Uterus (tissue), 4 donors: ENCODE measurements around the gene ORC4. TPM values are rescaled to one million over a fixed set of nuclear protein-coding genes. Genes with fewer than 3 reads are reported as not detected.
A peak's percentile ranks its signal among the peaks of the same experiment; 100 is the strongest.

Experiments
- DNase-seq, 2 donors: peaks; one replicate each; pipeline ENCODE4 v3.0.0-alpha.2; 2019 to 2020
- H3K27ac ChIP-seq, 2 donors: fragments of 200-600 bp; sonication (generic); 1 replicate in 1 of 2; 2 replicates in 1 of 2; pipeline ENCODE4 v1.5.1; 2016 to 2018
- H3K27me3 ChIP-seq, 2 donors: fragments of 200-600 bp; sonication (generic); one replicate each; pipeline ENCODE4 v1.5.1; 2018 to 2019; ENCODE audit warnings: control low read depth in 1 of 2
- H3K36me3 ChIP-seq, 2 donors: fragments of 200-600 bp; sonication (generic); one replicate each; pipeline ENCODE4 v1.5.1; 2019; ENCODE audit warnings: control low read depth in 1 of 2
- H3K4me1 ChIP-seq, 2 donors: fragments of 200-600 bp; sonication (generic); one replicate each; pipeline ENCODE4 v1.5.1; 2018 to 2019; ENCODE audit warnings: control low read depth in 1 of 2
- H3K4me3 ChIP-seq, 2 donors: fragments of 200-600 bp; sonication (generic); 1 replicate in 1 of 2; 2 replicates in 1 of 2; pipeline ENCODE4 v1.5.1; 2018 to 2019; ENCODE audit warnings: mild to moderate bottlenecking in 1 of 2
- H3K9me3 ChIP-seq, 2 donors: fragments of 200-600 bp; sonication (generic); one replicate each; pipeline ENCODE4 v1.5.1; 2019; ENCODE audit warnings: control low read depth in 1 of 2
- POLR2A ChIP-seq, 2 donors: fragments of 450-650 bp; IDR thresholded peaks; one replicate each; pipeline ENCODE4 v1.6.1; 2016; ENCODE audit warnings: antibody characterized with exemption in 2 of 2, mild to moderate bottlenecking in 1 of 2, moderate library complexity in 1 of 2
- intact Hi-C: fragments of 100-400 bp; cut with DNase I; formaldehyde crosslinking; loops from one replicate; pipeline ENCODE4 v1.15.1; 2023; ENCODE audit warnings: low total_unique reads
- total RNA-seq, 4 donors: library from RNA; depleted of rRNA in 3 of 4; stranded (reverse); fragments of >200 nt in 3 of 4; gene quantifications; one replicate each; pipeline versions ENCODE4 v1.1.0 to v1.2.4, GENCODE V29; 2014 to 2023
- TF ChIP-seq, protein P1 (sequence below), 4 experiments: fragments of 200-600 bp in 2 of 4; fragments of 450-650 bp in 2 of 4; sonication (generic) in 2 of 4; IDR thresholded peaks; one replicate each; pipeline ENCODE4 v1.5.1; 2016 to 2019; ENCODE audit warnings: antibody characterized with exemption in 4 of 4, mild to moderate bottlenecking in 2 of 4, moderate library complexity in 1 of 4
- donor health status: DM: yes; HTN: yes; CAD: no.

Gene ORC4
- total RNA-seq, 4 donors from 2014 or later = 5.4 to 146 (median 65.0) TPM

GRCh38 chr2:147904051-147904450, 116.5 kb downstream of the ORC4 start:
- no peak for TF ChIP-seq POLR2A (IDR thresholded peaks at IDR 0.05)
- TF ChIP-seq, protein P1, sequence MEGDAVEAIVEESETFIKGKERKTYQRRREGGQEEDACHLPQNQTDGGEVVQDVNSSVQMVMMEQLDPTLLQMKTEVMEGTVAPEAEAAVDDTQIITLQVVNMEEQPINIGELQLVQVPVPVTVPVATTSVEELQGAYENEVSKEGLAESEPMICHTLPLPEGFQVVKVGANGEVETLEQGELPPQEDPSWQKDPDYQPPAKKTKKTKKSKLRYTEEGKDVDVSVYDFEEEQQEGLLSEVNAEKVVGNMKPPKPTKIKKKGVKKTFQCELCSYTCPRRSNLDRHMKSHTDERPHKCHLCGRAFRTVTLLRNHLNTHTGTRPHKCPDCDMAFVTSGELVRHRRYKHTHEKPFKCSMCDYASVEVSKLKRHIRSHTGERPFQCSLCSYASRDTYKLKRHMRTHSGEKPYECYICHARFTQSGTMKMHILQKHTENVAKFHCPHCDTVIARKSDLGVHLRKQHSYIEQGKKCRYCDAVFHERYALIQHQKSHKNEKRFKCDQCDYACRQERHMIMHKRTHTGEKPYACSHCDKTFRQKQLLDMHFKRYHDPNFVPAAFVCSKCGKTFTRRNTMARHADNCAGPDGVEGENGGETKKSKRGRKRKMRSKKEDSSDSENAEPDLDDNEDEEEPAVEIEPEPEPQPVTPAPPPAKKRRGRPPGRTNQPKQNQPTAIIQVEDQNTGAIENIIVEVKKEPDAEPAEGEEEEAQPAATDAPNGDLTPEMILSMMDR (IDR thresholded peaks at IDR 0.05) = no peak
- no peaks in the 10 kb centered on the region for H3K4me1 ChIP-seq
- H3K36me3 ChIP-seq = no peaks in the 10 kb centered on the region
- intact Hi-C loops = no loop called here
- no peak overlapping the region for H3K4me3 ChIP-seq
- no peaks in the 10 kb centered on the region for H3K27me3 ChIP-seq
- DNase-seq = no peak
- H3K27ac ChIP-seq = no peak overlapping the region
- no peaks in the 10 kb centered on the region for H3K9me3 ChIP-seq

DNA sequence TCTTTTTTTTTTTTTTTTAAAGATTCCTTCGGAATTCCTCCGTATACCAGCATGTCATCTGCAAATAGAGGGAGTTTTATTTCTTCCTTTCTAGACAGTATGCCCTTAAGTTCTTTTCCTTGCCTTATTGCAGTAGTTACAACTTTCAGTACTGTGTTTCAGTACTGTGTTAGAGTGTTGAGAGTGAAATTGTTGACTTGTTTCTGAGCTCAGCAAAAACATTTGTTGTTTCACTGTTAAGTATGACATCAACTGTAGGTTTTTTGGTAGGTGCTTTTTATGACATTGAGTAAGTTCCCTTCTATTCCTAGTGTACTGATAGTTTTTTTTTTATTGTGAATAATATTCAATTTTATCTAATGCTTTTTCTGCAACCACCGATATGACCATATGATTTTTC, 131.9 kb downstream of the ORC4 start:
- no peaks in the 10 kb centered on the region for H3K9me3 ChIP-seq
- no peak for DNase-seq
- no peak overlapping the region for H3K27ac ChIP-seq
- intact Hi-C loops = no loop called here
- no peak overlapping the region for H3K4me3 ChIP-seq
- H3K4me1 ChIP-seq = no peaks in the 10 kb centered on the region
- H3K36me3 ChIP-seq = no peaks in the 10 kb centered on the region
- TF ChIP-seq POLR2A (IDR thresholded peaks at IDR 0.05) = no peak
- TF ChIP-seq, protein P1 (IDR thresholded peaks at IDR 0.05) = no peak
- no peaks in the 10 kb centered on the region for H3K27me3 ChIP-seq

- no peak overlapping the region for H3K27ac ChIP-seq
- H3K4me1 ChIP-seq = no peaks in the 10 kb centered on the region
- H3K9me3 ChIP-seq = no peaks in the 10 kb centered on the region
- intact Hi-C loops = no loop called here
- TF ChIP-seq, protein P1 (IDR thresholded peaks at IDR 0.05) = no peak
- no peak for TF ChIP-seq POLR2A (IDR thresholded peaks at IDR 0.05)
- no peak for DNase-seq
- no peaks in the 10 kb centered on the region for H3K36me3 ChIP-seq
- no peaks in the 10 kb centered on the region for H3K27me3 ChIP-seq
- no peak overlapping the region for H3K4me3 ChIP-seq
Observed at GRCh38 chr2:147886136-147886535, 134.4 kb downstream of the ORC4 start.

DNA sequence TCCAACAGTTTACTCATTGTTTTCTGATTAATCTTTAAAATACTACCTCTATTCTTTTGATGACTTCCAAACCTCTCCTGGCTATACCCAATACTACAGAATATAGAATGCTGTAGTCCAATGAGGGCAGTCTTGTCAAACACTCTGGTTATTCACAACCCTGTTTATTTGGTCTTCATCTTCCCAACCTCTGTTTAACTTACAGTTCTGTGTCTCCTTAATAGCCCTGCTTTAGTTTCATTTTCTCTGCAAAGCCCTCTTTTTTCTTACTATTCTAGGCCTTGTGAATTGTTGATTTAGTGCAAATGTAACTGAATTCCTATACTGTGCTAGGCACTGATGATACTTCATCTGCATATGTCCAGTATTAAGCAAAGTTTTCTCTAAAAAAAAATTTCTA, 135.7 kb downstream of the ORC4 start:
- TF ChIP-seq, protein P1 (IDR thresholded peaks at IDR 0.05) = no peak
- no peak for TF ChIP-seq POLR2A (IDR thresholded peaks at IDR 0.05)
- Histone ChIP-seq H3K27ac (peak overlapping the region in 1 of 2 donors; percentile 0), H3K36me3 (no peaks in the 10 kb centered on the region), H3K4me3 (no peak overlapping the region), H3K27me3 (no peaks in the 10 kb centered on the region), H3K4me1 (no peaks in the 10 kb centered on the region), H3K9me3 (no peaks in the 10 kb centered on the region)
- DNase-seq = no peak
- intact Hi-C loops = no loop called here

DNA sequence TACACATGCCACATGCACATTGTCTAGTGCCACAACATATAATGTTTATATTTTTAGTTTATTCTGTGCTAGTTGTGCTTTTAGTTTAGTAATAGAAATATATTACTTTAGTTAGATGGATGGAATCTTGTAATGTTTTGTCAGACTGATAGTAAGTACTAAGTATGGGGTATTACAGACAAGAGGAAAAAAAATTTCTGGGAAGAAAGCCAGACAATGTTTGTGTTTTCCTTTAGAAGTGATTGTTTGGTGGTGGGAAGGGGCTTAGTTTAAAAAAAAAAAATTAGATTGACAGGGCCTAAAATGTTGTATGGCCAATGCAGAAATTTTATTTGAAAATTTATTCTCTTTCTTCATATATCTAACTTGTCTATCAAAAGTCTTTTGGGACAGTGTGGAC, 137.9 kb downstream of the ORC4 start:
- no peaks in the 10 kb centered on the region for H3K27me3 ChIP-seq
- H3K27ac ChIP-seq = no peak overlapping the region
- intact Hi-C loops = no loop called here
- no peak overlapping the region for H3K4me3 ChIP-seq
- no peak for DNase-seq
- H3K4me1 ChIP-seq = no peaks in the 10 kb centered on the region
- TF ChIP-seq, protein P1 (IDR thresholded peaks at IDR 0.05) = no peak
- no peak for TF ChIP-seq POLR2A (IDR thresholded peaks at IDR 0.05)
- no peaks in the 10 kb centered on the region for H3K36me3 ChIP-seq
- H3K9me3 ChIP-seq = no peaks in the 10 kb centered on the region

Other genes starting within 250 kb of the ORC4 start
- gene ACVR2A, start 175.7 kb downstream of the ORC4 start, total RNA-seq = 10 to 100 TPM; 35.0 to 67.5 (median 56.2) TPM
- 10 to 100 TPM; 17.4 to 77.9 (median 51.5) TPM for gene MBD5, start 354 bp upstream of the ORC4 start, total RNA-seq